ENCODE measurements around the gene BORCS5. TPM values are rescaled to one million over a fixed set of nuclear protein-coding genes. Genes with fewer than 3 reads are reported as not detected.

The BORCS5 gene
- total and polyA plus RNA-seq, 12 donors, result 3.6 to 30.1 (median 10.6) TPM

DNA sequence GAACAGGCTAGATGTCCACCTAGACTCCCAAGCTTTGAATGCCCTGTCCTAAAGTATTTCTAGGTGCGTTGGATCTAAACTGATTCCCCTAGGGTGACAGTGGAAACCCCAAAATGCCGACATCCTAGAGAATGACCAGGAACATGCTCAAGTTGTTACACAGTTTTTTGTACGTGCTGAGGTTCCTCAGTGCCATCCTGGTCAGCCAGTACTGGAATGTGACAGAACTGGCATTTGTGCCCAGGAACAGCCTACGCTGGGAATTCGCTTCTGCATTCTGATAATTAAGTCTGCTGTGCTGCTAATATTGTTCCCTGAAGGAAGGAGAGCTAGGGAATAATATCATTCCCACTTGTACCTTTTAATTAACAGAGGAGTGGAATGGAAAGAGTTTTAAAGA lies 40.3 kb downstream of the BORCS5 start:
- Histone ChIP-seq H3K4me1 (replicated peaks in 1 of 2) (peaks cover 12 to 20% of the 10 kb centered on the region in 2 donors), H3K4me3 (no peak overlapping the region), H3K27ac (peak overlapping the region in 2 of 5 donors; percentile 26 to 68), H3K36me3 (replicated peaks in 1 of 2) (no peaks in the 10 kb centered on the region), H3K27me3 (no peaks in the 10 kb centered on the region), H3K9me3 (replicated peaks in 1 of 3) (no peaks in the 10 kb centered on the region)
- no peak for DNase-seq
- TF ChIP-seq POLR2A (IDR thresholded peaks at IDR 0.05), result no peak
- WGBS, 4 donors, result 95 to 100% (median 96%) methylated on average over 5 of the region's 5 CpGs
- intact Hi-C loops (cut with DNase I), result no loop called here

DNA sequence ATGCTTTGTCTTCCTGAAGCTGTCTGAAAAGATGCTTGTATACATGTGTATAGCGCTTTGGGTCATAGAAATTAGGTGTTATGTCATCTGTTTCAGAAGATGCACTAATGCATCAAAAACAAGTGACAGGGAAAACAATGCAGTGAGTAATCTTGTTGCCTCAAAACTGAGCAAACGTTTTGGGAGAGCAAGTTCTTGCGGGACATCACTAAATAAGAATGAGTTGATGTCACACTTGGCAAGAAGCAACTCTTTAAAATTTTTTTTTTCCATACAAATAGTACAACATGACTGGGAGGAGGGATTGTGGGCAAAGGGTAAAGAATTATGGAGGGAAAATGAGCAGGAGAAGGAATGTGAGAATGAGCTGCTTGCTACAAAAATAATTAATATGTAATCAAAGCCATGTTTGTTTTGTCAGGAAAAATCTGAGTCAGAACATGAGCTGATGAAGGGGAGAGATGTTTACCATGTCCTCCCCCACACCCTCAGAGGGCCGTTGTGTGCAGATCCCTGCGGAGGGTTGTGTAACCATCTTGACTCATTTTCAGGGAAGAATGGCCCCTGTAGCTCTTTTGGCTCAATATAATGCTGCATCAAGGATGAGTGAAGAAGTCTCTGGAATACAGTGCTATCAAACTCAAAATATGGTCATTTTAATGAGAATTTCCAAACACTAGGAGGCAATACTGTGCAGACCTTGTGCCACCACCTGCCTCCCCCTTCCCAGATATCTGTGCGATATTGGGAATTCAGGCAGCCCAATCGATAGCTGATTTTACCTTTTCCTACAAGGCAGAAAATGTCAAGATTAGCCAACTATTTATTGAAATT lies 41.4 kb downstream of the BORCS5 start:
- 52 to 61% (median 61%) methylated on average over 7 of the region's 7 CpGs for WGBS, 4 donors
- Histone ChIP-seq H3K27me3 (no peaks in the 10 kb centered on the region), H3K27ac (peak overlapping the region in 3 of 5 donors; percentile 22 to 79 (median 68)), H3K36me3 (replicated peaks in 1 of 2) (no peaks in the 10 kb centered on the region), H3K4me1 (replicated peaks in 1 of 2) (peaks cover 12 to 27% of the 10 kb centered on the region in 2 donors), H3K4me3 (no peak overlapping the region), H3K9me3 (replicated peaks in 1 of 3) (no peaks in the 10 kb centered on the region)
- intact Hi-C loops (cut with DNase I), result no loop called here
- no peak for TF ChIP-seq POLR2A (IDR thresholded peaks at IDR 0.05)
- TF ChIP-seq, protein P1, sequence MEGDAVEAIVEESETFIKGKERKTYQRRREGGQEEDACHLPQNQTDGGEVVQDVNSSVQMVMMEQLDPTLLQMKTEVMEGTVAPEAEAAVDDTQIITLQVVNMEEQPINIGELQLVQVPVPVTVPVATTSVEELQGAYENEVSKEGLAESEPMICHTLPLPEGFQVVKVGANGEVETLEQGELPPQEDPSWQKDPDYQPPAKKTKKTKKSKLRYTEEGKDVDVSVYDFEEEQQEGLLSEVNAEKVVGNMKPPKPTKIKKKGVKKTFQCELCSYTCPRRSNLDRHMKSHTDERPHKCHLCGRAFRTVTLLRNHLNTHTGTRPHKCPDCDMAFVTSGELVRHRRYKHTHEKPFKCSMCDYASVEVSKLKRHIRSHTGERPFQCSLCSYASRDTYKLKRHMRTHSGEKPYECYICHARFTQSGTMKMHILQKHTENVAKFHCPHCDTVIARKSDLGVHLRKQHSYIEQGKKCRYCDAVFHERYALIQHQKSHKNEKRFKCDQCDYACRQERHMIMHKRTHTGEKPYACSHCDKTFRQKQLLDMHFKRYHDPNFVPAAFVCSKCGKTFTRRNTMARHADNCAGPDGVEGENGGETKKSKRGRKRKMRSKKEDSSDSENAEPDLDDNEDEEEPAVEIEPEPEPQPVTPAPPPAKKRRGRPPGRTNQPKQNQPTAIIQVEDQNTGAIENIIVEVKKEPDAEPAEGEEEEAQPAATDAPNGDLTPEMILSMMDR (IDR thresholded peaks at IDR 0.05), result peak in 2 of 6 experiments; percentile 13 to 26
- DNase-seq, result peak in 5 of 7 donors; percentile 35 to 77 (median 70)

- TF ChIP-seq, protein P1 (IDR thresholded peaks at IDR 0.05), result no peak
- no peak for TF ChIP-seq POLR2A (IDR thresholded peaks at IDR 0.05)
- intact Hi-C loops (cut with DNase I), result no loop called here
- no peaks in the 10 kb centered on the region for H3K9me3 ChIP-seq (replicated peaks in 1 of 3)
- H3K4me3 ChIP-seq, result no peak overlapping the region
- WGBS, 4 donors, result 92 to 100% (median 96%) methylated on average over 1 of the region's 1 CpG
- H3K36me3 ChIP-seq (replicated peaks in 1 of 2), result no peaks in the 10 kb centered on the region
- H3K4me1 ChIP-seq (replicated peaks in 1 of 2), result peaks cover 12 to 36% of the 10 kb centered on the region in 2 donors
- no peak for DNase-seq
- H3K27me3 ChIP-seq, result no peaks in the 10 kb centered on the region
- H3K27ac ChIP-seq, result peak overlapping the region in 2 of 5 donors; percentile 11 to 68
Observed at GRCh38 chr12:12399161-12399560, 42.3 kb downstream of the BORCS5 start.

- intact Hi-C loops (cut with DNase I), result no loop called here
- 53 to 68% (median 55%) methylated on average over 4 of the region's 4 CpGs for WGBS, 4 donors
- H3K27me3 ChIP-seq, result no peaks in the 10 kb centered on the region
- peak in 2 of 7 donors; percentile 16 to 24 for DNase-seq
- no peaks in the 10 kb centered on the region for H3K36me3 ChIP-seq (replicated peaks in 1 of 2)
- no peak overlapping the region for H3K4me3 ChIP-seq
- H3K27ac ChIP-seq, result peak overlapping the region; percentile 11 to 68 (median 47)
- no peak for TF ChIP-seq POLR2A (IDR thresholded peaks at IDR 0.05)
- TF ChIP-seq, protein P1 (IDR thresholded peaks at IDR 0.05), result no peak
- peaks cover 12 to 39% of the 10 kb centered on the region in 2 donors for H3K4me1 ChIP-seq (replicated peaks in 1 of 2)
- no peaks in the 10 kb centered on the region for H3K9me3 ChIP-seq (replicated peaks in 1 of 3)
Observed at GRCh38 chr12:12399776-12400305, 43.0 kb downstream of the BORCS5 start.
